Transverse colon (tissue), 4 donors: Measurements from ENCODE around the gene VWA8. TPM values are rescaled to one million over a fixed set of nuclear protein-coding genes. Genes with fewer than 3 reads are reported as not detected.

Experiments
- DNase-seq: peaks from one replicate; pipeline ENCODE4 v3.0.0-alpha.2; 2019
- H3K27ac ChIP-seq, 4 donors: fragments of 200-600 bp; sonication (generic); 2 replicates each; pipeline ENCODE4 v1.5.1; 2016 to 2018; ENCODE audit warnings: inconsistent platforms in 4 of 4
- H3K27me3 ChIP-seq: fragments of 200-600 bp; sonication (generic); 2 replicates; pipeline ENCODE4 v1.5.1; 2017; ENCODE audit warnings: inconsistent platforms
- H3K36me3 ChIP-seq, 4 donors: fragments of 200-600 bp; sonication (generic); 2 replicates each; pipeline ENCODE4 v1.5.1; 2017 to 2019; ENCODE audit warnings: inconsistent platforms in 4 of 4
- H3K4me1 ChIP-seq, 4 donors: fragments of 200-600 bp; sonication (generic); 2 replicates each; pipeline ENCODE4 v1.5.1; 2017 to 2020; ENCODE audit warnings: inconsistent platforms in 4 of 4
- H3K4me3 ChIP-seq, 4 donors: fragments of 200-600 bp; sonication (generic); 1 replicate in 1 of 4; 2 replicates in 3 of 4; pipeline versions ENCODE4 v1.5.1 to v1.6.1; 2017 to 2019; ENCODE audit warnings: inconsistent platforms in 4 of 4
- H3K9me3 ChIP-seq, 2 donors: fragments of 200-600 bp; sonication (generic); 2 replicates each; pipeline ENCODE4 v1.5.1; 2017 to 2019; ENCODE audit warnings: inconsistent platforms in 2 of 2
- CTCF ChIP-seq, 5 experiments: fragments of 200-600 bp in 3 of 5; fragments of 450-650 bp in 2 of 5; sonication (generic) in 3 of 5; IDR thresholded peaks; 1 replicate in 2 of 5; 2 replicates in 3 of 5; pipeline ENCODE4 v1.5.1; 2016 to 2017; ENCODE audit warnings: antibody characterized with exemption in 5 of 5, inconsistent platforms in 3 of 5, mild to moderate bottlenecking in 2 of 5, moderate library complexity in 1 of 5
- EP300 ChIP-seq: sonication (generic); formaldehyde crosslinking; IDR thresholded peaks from one replicate; pipeline ENCODE4 v1.6.1; 2017; ENCODE audit warnings: antibody characterized with exemption, low read depth
- POLR2A ChIP-seq: fragments of 450-650 bp; IDR thresholded peaks from one replicate; pipeline ENCODE4 v1.6.1; 2016; ENCODE audit warnings: antibody characterized with exemption, mild to moderate bottlenecking, moderate library complexity
- POLR2AphosphoS5 ChIP-seq, 3 donors: sonication (generic); formaldehyde crosslinking; IDR thresholded peaks; one replicate each; pipeline ENCODE4 v1.6.1; 2016; ENCODE audit warnings: antibody characterized with exemption in 3 of 3
- WGBS, 2 donors: methylation state at CpG; one replicate each; pipeline ENCODE4 v1.1.5; 2018; ENCODE audit warnings: low coverage in 1 of 2; 5-methylcytosine and 5-hydroxymethylcytosine counted together
- in situ Hi-C, 4 donors: fragments of 200-750 bp; cut with MboI; loops; one replicate each; pipeline versions ENCODE4 v1.15.0 to v1.15.1; 2017; ENCODE audit warnings: low sequenced_read_pairs in 3 of 4, low pct_ligation_motif_present in 1 of 4, low pct_unique_long_range_greater_than_20kb in 1 of 4
- intact Hi-C: fragments of 100-400 bp; cut with DNase I; formaldehyde crosslinking; loops from one replicate; pipeline ENCODE4 v1.15.1; 2023; ENCODE audit warnings: low total_unique reads
- total RNA-seq, 4 donors: library from RNA; depleted of rRNA; stranded (reverse); fragments of >200 nt; gene quantifications; one replicate each; pipeline ENCODE4 v1.1.0, GENCODE V29; 2016

The VWA8 gene
- total RNA-seq, 4 donors from 2014 or later, result 12.7 to 65.1 (median 35.0) TPM

DNA sequence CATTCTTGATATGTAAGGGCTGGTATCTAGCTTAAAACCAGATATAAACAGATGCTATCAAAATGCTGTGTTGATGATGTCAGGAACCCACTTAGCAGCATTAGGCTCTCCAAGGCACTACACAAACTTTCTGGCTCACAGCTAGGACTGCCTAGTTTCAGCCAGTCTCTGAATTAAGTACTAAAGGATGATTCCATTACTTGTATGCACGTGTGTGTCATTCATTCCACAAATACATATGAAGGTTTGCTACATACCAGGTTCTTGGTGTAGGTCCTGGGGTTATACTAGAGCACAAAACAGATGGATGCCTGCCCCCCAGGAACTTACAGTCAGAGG is 352.1 kb downstream of the VWA8 start:
- Histone ChIP-seq H3K4me1 (no peaks in the 10 kb centered on the region), H3K4me3 (no peak overlapping the region), H3K27me3 (no peaks in the 10 kb centered on the region), H3K36me3 (peaks cover 0 to 6% (median 2%) of the 10 kb centered on the region in 4 donors), H3K9me3 (no peaks in the 10 kb centered on the region), H3K27ac (no peak overlapping the region)
- no peak for TF ChIP-seq POLR2AphosphoS5 (IDR thresholded peaks at IDR 0.05)
- no peak for TF ChIP-seq POLR2A
- no peak for TF ChIP-seq CTCF (IDR thresholded peaks at IDR 0.05)
- TF ChIP-seq EP300, result no peak
- DNase-seq, result no peak
- in situ Hi-C loops, result no loop called here
- WGBS, 2 donors, result 78% methylated on average over 1 of the region's 1 CpG; no CpG with 5 or more reads in 1 of the 2 donors
- intact Hi-C loops, result no loop called here

GRCh38 chr13:41608111-41608838 is 352.6 kb downstream of the VWA8 start:
- TF ChIP-seq EP300, result no peak
- no peak for TF ChIP-seq POLR2A
- TF ChIP-seq POLR2AphosphoS5 (IDR thresholded peaks at IDR 0.05), result no peak
- TF ChIP-seq CTCF (IDR thresholded peaks at IDR 0.05), result no peak
- Histone ChIP-seq H3K4me1 (no peaks in the 10 kb centered on the region), H3K36me3 (peaks cover 0 to 6% (median 2%) of the 10 kb centered on the region in 4 donors), H3K27me3 (no peaks in the 10 kb centered on the region), H3K27ac (no peak overlapping the region), H3K4me3 (no peak overlapping the region), H3K9me3 (no peaks in the 10 kb centered on the region)
- DNase-seq, result no peak
- in situ Hi-C loops (no loop called here), intact Hi-C loops (no loop called here)
- WGBS, 2 donors, result 93 to 95% methylated on average over 4 to 5 of the region's 5 CpGs

DNA sequence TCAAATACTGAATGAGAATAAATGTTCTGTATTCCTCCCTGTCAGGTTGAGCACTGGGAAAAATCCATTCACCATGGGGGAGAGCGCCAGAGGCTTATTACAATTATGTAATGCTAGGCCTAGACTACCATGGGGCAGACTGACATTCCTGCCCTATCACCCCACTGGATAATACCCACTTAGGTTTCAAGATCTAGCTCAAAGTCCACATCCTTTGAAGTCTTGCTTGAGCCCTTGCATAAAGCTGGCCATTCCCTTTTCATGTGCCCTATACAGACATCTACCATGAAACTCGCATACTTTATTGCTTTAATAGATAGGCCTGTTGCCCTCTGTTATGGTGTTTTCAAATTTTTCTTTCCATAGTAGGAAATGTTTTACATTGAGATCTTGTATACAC is 354.3 kb downstream of the VWA8 start:
- Histone ChIP-seq H3K27me3 (no peaks in the 10 kb centered on the region), H3K4me3 (no peak overlapping the region), H3K9me3 (no peaks in the 10 kb centered on the region), H3K27ac (no peak overlapping the region), H3K36me3 (peaks cover 0 to 5% (median 2%) of the 10 kb centered on the region in 4 donors), H3K4me1 (no peaks in the 10 kb centered on the region)
- no peak for DNase-seq
- 91% methylated on average over 2 of the region's 2 CpGs; no CpG with 5 or more reads in 1 of the 2 donors for WGBS, 2 donors
- no peak for TF ChIP-seq POLR2A
- no peak for TF ChIP-seq EP300
- TF ChIP-seq CTCF (IDR thresholded peaks at IDR 0.05), result no peak
- TF ChIP-seq POLR2AphosphoS5 (IDR thresholded peaks at IDR 0.05), result no peak
- intact Hi-C loops (no loop called here), in situ Hi-C loops (no loop called here)

DNA sequence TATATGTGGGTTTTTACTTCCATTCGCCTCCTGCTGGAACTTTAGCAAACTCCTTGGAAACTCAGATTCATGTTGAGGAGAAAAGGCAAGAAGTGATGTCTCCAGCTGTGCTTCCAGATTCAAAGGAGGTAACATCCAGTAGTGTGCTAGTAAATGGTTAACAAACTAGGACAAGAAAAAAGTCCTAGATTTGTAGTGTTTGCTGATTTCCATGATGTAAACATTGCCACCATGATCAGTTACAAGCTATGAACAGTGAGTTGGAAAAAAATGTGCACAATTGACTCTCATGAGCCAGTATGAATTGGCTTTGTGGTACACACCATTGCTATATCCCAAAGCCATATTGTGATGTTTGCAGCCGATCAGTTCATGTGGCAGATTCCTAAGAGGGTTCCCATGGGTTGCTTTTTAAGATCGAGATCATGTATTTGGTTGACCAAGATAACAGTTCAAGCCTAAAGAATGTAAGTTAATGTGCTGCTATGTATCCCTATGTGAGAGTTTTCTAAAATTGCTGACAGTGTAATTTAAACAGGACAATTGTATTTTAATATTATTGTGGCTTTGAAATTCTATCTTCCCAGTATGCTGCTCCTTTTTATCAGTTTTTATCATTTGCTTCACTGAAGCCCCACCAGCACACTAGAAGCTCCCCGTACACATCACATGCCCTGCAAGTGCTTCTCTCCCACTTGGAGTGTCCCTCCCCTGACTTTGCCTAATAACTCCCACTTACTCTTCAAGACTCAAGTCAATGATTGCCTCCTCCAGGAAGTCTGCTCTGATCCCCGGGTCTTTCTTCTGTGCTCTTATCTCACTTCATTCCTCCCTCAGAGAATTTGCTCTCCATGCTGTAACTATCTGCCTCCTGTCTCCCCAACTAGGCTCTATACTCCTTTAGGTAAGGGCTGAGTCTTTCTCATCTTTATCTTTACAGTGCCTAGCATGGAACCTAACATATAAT is 355.3 kb downstream of the VWA8 start:
- WGBS, 2 donors, result 97 to 98% methylated on average over 4 to 5 of the region's 5 CpGs
- H3K4me1 ChIP-seq, result no peaks in the 10 kb centered on the region
- H3K36me3 ChIP-seq, result no peaks in the 10 kb centered on the region
- in situ Hi-C loops, result no loop called here
- no peaks in the 10 kb centered on the region for H3K9me3 ChIP-seq
- intact Hi-C loops, result no loop called here
- H3K27me3 ChIP-seq, result no peaks in the 10 kb centered on the region
- TF ChIP-seq POLR2A (no peak), POLR2AphosphoS5 (IDR thresholded peaks at IDR 0.05) (no peak), CTCF (IDR thresholded peaks at IDR 0.05) (no peak), EP300 (no peak)
- DNase-seq, result no peak
- H3K4me3 ChIP-seq, result no peak overlapping the region
- no peak overlapping the region for H3K27ac ChIP-seq
